ENCODE measurements around the gene MRC2.

Gene MRC2

GRCh38 chr17:62727916-62728672, 100.6 kb downstream of the MRC2 start:
- DNase-seq, result no peak

GRCh38 chr17:62732125-62732524, 104.7 kb downstream of the MRC2 start:
- no peak for DNase-seq

- DNase-seq, result no peak
Measured at GRCh38 chr17:62735044-62735651, 107.7 kb downstream of the MRC2 start.

- no peak for DNase-seq
Measured at GRCh38 chr17:62737513-62737912, 110.0 kb downstream of the MRC2 start.

GRCh38 chr17:62738281-62738680, 110.8 kb downstream of the MRC2 start:
- no peak for DNase-seq

GRCh38 chr17:62739645-62740388, 112.3 kb downstream of the MRC2 start:
- no peak for DNase-seq

GRCh38 chr17:62741290-62741689, 113.8 kb downstream of the MRC2 start:
- DNase-seq, result no peak
